Left kidney (tissue), 2 donors: ENCODE data around the gene SGSM1. TPM values are rescaled to one million over a fixed set of nuclear protein-coding genes. Genes with fewer than 3 reads are reported as not detected.
"Not testable (repeated sequence)": the region's sequence is repeated elsewhere in the genome, so short reads cannot be mapped to it uniquely, and the experiment has no call there.

Source experiments
- DNase-seq: peaks from one replicate; pipeline ENCODE4 v3.0.0-alpha.2; 2013
- polyA plus RNA-seq: library from polyadenylated mRNA; unstranded; fragments of 120-200 nt; gene quantifications from one replicate; pipeline ENCODE4 v1.2.1, GENCODE V29; 2013; ENCODE audit not compliant: insufficient read length

The SGSM1 gene
- polyA plus RNA-seq, 1 donor = 2.7 TPM

DNA sequence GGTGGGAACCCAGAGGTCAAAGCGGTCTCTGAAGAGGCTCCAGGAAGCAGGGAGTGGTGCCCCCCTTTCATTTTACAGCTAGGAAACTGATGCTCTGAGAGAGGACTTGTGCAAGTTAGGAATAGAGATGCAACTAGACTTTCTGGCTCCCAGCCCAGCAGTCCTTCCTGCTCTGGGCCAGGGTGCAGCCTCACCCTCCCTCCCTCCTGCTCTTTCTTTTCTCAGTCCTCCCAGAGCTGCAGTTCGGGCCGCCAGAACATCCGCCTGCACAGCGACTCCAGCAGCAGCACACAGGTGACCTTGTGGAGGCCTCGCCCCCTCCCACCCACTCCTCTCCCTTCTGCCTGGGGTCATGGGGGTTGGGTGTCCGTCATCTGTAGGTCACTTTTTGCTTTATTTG lies 89.0 kb downstream of the SGSM1 start:
- peak; percentile 35 for DNase-seq

GRCh38 chr22:24901448-24901847 lies 95.4 kb downstream of the SGSM1 start:
- no peak for DNase-seq

- no peak for DNase-seq
These were observed 99.9 kb downstream of the SGSM1 start for GRCh38 chr22:24905909-24906308.

DNA sequence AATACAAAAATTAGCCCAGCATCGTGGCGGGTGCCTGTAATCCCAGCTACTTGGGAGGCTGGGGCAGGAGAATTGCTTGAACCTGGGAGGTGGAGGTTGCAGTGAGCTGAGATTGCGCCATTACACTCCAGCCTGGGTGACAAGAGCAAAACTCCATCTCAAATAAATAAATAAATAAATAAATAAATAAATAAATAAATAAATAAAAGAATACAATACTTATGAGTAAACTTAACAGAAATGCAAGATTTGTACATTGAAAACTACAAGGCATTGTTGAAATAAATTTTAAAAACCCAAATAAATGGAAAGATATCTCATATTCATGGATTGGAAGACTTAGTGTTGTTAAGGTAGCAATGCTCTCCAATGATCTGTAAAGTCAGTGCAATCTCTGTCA lies 101.1 kb downstream of the SGSM1 start:
- not testable (repeated sequence) for DNase-seq

DNA sequence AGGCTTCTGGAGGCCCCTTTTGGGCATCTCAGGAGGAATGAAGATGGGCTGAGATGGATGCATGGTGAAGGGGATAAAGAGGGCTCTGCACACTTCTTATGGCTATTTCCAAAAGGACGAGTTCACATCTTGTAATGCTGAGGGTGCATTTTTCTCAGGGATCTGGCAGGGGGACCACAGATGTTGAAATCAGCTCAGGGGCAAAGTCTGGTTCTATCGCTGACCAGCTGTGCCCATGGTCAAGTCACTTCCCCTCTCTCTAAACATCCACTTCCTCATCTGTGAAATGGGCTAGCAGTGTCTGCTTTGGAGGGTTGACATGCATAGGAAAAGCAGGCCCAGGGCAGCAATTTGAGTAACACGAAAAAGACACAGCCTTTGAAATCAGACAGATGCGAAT lies 114.0 kb downstream of the SGSM1 start:
- no peak for DNase-seq

GRCh38 chr22:24925586-24926427 lies 119.8 kb downstream of the SGSM1 start:
- no peak for DNase-seq

- no peak for DNase-seq
These were observed 120.4 kb downstream of the SGSM1 start for GRCh38 chr22:24926428-24926725.

DNA sequence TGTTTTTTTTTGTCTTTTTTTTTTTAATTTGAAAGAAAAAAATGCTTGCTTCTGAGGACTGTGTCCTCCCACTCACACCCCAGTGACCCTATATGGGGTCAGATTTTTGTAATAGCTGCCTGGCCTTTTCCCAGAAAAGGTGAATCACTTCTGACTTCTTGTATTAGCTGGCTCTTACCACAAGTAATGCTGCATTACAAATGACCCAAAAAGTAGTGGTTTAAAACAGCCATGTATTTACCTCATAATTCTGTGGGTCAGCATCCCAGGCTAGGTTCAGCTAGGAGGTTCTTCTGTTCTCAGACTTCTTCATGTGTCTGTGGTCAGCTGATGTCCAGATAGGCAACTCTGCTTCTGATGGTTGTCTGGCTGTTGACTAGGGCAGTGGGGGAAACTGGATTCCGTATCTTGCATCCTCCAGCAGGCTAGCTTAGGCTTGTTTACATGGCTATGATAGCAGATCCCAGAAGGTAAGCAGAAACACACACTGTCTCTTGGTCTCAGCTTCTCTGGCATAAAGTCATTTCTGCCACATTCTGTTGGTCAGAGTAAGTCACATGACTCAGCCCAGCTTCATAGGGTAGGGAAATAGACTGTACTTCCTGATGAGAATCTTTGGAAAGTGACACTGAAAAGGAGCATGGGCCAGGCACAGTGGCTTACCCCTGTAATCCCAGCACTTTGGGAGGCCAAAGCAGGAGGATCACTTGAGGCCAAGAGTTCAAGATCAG lies 121.0 kb downstream of the SGSM1 start:
- no peak for DNase-seq

DNA sequence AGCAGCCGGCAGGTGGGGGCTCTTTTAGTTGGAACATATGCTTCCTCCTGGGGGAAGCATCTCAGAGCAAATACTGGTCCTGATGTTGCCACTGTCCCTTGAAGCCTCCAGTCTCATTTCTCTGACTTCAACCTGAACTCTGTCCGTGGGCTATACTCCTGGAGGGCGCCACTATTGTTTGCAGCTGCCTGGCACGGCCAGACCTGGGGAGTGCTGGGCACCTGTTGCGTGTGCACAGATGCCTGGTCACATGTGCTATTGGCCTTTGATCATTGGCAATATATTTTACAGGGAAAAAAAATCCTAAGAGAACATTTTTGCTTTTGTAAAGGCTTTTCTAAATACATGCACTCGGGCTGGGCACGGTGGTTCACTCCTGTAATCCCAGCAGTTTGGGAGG lies 122.3 kb downstream of the SGSM1 start:
- no peak for DNase-seq

GRCh38 chr22:24930678-24931077 lies 124.7 kb downstream of the SGSM1 start:
- no peak for DNase-seq

- no peak for DNase-seq
These were observed 129.9 kb downstream of the SGSM1 start for GRCh38 chr22:24935771-24936483.

- DNase-seq = no peak
These were observed 131.1 kb downstream of the SGSM1 start for GRCh38 chr22:24937114-24937513.

GRCh38 chr22:24938741-24939341 lies 132.8 kb downstream of the SGSM1 start:
- DNase-seq = no peak

GRCh38 chr22:24942301-24942700 lies 136.3 kb downstream of the SGSM1 start:
- DNase-seq = no peak

GRCh38 chr22:24944217-24944937 lies 138.4 kb downstream of the SGSM1 start:
- DNase-seq = no peak

GRCh38 chr22:24945430-24945829 lies 139.4 kb downstream of the SGSM1 start:
- no peak for DNase-seq

DNA sequence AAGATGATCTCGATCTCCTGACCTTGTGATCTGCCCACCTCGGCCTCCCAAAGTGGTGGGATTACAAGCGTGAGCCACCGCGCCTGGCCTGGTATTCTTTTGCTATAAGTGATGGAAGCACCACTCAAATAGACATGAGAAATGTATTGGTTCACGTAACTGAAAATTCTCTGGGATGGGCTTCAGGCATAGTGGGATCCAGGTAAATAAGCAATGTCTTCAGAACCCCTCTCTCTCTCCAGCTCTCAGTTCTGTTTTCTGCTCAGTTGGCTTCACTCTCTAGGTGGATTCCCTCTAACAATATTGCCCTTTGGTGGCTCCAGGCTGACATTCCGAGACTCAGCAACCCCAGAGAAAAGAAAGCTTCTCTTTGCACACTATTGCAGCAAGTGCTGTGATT lies 141.4 kb downstream of the SGSM1 start:
- no peak for DNase-seq

GRCh38 chr22:24947881-24948280 lies 141.9 kb downstream of the SGSM1 start:
- DNase-seq = no peak

GRCh38 chr22:24948356-24949202 lies 142.6 kb downstream of the SGSM1 start:
- DNase-seq = no peak

DNA sequence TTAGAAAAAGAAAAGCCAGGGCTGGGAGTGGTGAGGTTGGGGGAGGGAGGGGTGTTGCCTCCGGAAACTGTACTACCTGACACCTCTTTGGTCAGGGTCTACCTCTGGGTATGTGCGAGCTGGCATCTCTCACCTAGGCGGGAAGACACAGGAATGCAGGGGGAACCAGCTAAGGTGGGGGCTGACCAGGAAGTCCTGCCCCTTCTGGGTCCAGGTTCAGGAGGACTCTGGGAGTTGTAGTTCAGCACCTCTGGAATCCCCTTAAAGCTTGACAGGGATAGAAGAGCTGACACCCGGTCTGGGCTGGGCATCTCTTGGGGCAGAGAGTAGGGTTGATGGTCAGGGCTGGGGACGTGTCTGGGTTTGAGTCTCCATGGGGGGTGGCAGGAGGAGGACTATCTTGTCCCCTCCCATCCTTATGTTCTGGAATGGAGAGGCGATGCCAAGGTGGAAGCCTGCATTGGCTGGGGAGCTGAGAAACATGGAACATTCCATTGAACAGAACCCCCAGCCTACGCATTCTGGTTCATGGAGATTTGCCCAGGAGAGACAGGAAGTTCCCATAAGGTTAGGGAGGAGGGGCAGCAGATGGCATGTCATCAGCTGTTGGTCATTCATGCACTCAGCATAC lies 144.4 kb downstream of the SGSM1 start:
- DNase-seq = no peak
